Endothelial cell (in vitro differentiated cells): ENCODE data around the gene ERLIN1. TPM values are rescaled to one million over a fixed set of nuclear protein-coding genes. Genes with fewer than 3 reads are reported as not detected.

Source experiments
- DNase-seq: peaks from one replicate; pipeline ENCODE4 v3.0.0; 2021; ENCODE audit warnings: low spot score
- H3K27ac Mint-ChIP-seq: one replicate; pipeline ENCODE4 v1.8.0; 2021; ENCODE audit warnings: mixed read lengths, inconsistent platforms; ENCODE audit not compliant: unreplicated experiment
- H3K27me3 Mint-ChIP-seq: one replicate; pipeline ENCODE4 v1.8.0; 2021; ENCODE audit warnings: mild to moderate bottlenecking, moderate library complexity, mixed read lengths, inconsistent platforms; ENCODE audit not compliant: unreplicated experiment
- H3K36me3 Mint-ChIP-seq: one replicate; pipeline ENCODE4 v1.8.0; 2021; ENCODE audit warnings: mild to moderate bottlenecking, low read depth, mixed read lengths, inconsistent platforms; ENCODE audit not compliant: unreplicated experiment
- H3K4me1 Mint-ChIP-seq: one replicate; pipeline ENCODE4 v1.8.0; 2021; ENCODE audit warnings: mild to moderate bottlenecking, mixed read lengths, inconsistent platforms; ENCODE audit not compliant: unreplicated experiment
- H3K4me3 Mint-ChIP-seq: one replicate; pipeline ENCODE4 v1.8.0; 2021; ENCODE audit warnings: mild to moderate bottlenecking, mixed read lengths, inconsistent platforms; ENCODE audit not compliant: unreplicated experiment
- H3K9me3 Mint-ChIP-seq: one replicate; pipeline ENCODE4 v1.8.0; 2021; ENCODE audit warnings: mixed read lengths, inconsistent platforms; ENCODE audit not compliant: unreplicated experiment
- long read RNA-seq: library from polyadenylated mRNA; unstranded; transcript quantifications from one replicate; pipeline ENCODE4 v2.0.0, GENCODE V29; 2020; ENCODE audit not compliant: unreplicated experiment
- total RNA-seq: library from RNA; stranded (reverse); fragmentation: NEBNext Ultra II Directional; extraction: Animal tissue kit (Norgen Biotek cat#: 25700); gene quantifications from one replicate; pipeline ENCODE4 v1.2.1, GENCODE V29; 2021; ENCODE audit not compliant: unreplicated experiment
- TF ChIP-seq, protein P1 (sequence below): fragments of 200-600 bp; sonication (generic); IDR thresholded peaks from one replicate; pipeline ENCODE4 v1.5.0; 2021; ENCODE audit warnings: antibody characterized with exemption; ENCODE audit not compliant: unreplicated experiment

The ERLIN1 gene
- total RNA-seq: 30.4 TPM
- long read RNA-seq, full-length matches to known transcripts: 17 of 19 reads
- long read RNA-seq, partial matches to known transcripts: 0 of 19 reads
- long read RNA-seq, other reads (novel, unspliced or antisense): 2 of 19 reads

DNA sequence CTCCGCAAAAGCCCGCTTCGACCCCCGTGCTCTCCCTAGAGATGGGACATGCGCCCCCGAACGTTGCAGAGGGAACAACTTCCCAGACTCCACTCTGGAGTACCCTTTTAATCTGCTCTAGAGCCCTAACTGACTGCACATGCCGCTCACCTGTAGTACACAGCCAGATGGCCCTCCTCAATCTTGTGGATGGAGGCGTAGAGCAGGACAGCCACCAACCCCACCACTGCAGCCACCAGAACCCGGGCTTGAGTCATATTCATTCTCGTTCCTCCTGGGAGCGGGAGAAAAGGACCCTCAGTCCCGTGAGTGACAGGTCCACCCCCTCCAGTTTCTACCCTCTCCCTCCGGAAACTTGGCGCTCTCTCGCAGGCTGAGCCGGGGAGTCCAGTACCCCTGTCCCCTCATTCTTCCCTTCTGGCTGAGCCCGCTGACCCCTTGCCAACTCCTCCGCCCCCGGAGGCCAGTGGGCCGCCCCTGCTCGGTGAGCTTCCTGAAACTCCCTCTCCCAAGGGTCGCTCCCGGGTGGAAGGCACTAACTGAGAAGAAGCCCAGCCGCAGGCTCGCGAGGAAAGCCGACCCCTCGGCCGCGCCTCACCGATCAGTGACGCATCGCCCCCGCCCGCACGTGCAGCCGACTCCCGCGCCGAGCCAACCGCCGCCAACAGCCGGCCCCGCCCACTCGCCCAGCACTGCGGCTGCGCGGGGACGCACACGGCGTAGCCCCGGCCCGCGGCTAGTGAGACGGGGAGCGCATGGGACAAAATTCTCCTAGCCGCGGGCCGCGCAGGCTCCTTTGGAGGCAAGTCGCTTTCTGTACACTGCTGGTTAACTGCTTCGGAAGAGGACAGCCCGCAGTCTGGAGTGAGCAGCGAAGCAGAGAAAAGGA lies at the start of gene ERLIN1:
ERLIN1 (minus strand) TSS at position 666 of the 889 bp plus-strand sequence; CDS start at position 263, 403 bp downstream.
- TF ChIP-seq, protein P1, sequence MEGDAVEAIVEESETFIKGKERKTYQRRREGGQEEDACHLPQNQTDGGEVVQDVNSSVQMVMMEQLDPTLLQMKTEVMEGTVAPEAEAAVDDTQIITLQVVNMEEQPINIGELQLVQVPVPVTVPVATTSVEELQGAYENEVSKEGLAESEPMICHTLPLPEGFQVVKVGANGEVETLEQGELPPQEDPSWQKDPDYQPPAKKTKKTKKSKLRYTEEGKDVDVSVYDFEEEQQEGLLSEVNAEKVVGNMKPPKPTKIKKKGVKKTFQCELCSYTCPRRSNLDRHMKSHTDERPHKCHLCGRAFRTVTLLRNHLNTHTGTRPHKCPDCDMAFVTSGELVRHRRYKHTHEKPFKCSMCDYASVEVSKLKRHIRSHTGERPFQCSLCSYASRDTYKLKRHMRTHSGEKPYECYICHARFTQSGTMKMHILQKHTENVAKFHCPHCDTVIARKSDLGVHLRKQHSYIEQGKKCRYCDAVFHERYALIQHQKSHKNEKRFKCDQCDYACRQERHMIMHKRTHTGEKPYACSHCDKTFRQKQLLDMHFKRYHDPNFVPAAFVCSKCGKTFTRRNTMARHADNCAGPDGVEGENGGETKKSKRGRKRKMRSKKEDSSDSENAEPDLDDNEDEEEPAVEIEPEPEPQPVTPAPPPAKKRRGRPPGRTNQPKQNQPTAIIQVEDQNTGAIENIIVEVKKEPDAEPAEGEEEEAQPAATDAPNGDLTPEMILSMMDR: no peak
- peaks cover 27% of the 10 kb centered on the region for H3K4me1 Mint-ChIP-seq

DNA sequence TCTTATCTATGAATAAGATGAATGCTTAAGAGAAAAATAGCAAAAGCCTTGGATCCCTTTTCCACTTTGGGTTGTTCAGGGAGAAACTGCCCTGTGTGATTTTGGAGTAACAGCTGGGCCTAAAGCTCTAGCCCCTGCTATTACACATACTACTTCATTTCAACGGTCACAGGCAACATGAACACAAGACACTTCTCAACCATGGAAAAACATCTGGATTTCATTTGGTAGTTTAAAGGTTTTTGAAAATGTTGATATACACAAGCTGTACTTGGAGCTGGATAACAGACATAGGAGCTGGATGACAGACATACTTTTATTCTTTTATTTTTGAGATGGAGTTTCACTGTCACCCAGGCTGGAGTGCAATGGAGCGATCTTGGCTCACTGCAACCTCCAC lies 46.3 kb upstream of the ERLIN1 start:
- H3K9me3 Mint-ChIP-seq: no peaks in the 10 kb centered on the region
- peaks cover 14% of the 10 kb centered on the region for H3K36me3 Mint-ChIP-seq
- peaks cover 18% of the 10 kb centered on the region for H3K4me1 Mint-ChIP-seq
- no peak overlapping the region for H3K4me3 Mint-ChIP-seq
- DNase-seq: no peak
- H3K27ac Mint-ChIP-seq: no peak overlapping the region
- TF ChIP-seq, protein P1: no peak
- peaks cover 3% of the 10 kb centered on the region for H3K27me3 Mint-ChIP-seq

More for the DNA sequence above, at the start of gene ERLIN1:
- H3K27ac Mint-ChIP-seq: peak within 1 kb of the TSS; percentile 90
- H3K9me3 Mint-ChIP-seq: no peaks in the 10 kb centered on the region
- H3K36me3 Mint-ChIP-seq: peaks cover 1% of the 10 kb centered on the region
- no peaks in the 10 kb centered on the region for H3K27me3 Mint-ChIP-seq
- peak; percentile 97 for DNase-seq
- H3K4me3 Mint-ChIP-seq: peak within 1 kb of the TSS; percentile 100

DNA sequence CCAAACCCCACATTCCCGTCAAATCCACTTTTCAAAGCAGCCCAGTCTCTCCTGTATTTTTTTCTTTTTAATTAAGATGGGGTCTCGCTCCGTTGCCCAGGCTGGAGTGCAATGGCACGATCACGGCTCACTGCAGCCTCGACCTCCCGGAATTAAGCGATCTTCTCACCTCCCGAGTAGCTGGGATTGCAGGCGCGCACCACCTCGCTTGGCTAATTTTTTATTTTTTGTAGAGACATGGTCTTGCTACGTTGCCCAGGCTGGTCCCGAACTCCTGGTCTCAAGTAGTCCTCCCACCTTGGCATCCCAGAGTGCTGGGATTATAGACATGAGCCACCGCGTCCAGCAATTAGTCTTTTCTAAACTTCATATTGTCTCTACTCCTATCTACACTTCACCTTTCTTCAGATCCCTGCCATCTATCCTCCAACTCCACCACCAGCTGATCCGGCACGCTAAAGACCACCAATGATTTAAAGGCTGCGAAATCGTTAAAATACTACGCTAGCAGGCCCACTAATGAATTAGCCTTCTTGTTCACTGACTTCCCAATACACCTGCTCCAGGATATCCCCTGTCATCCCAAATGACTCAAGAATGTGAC lies 44.1 kb upstream of the ERLIN1 start:
- H3K4me3 Mint-ChIP-seq: peak overlapping the region; percentile 97
- H3K36me3 Mint-ChIP-seq: peaks cover 17% of the 10 kb centered on the region
- peaks cover 3% of the 10 kb centered on the region for H3K27me3 Mint-ChIP-seq
- H3K27ac Mint-ChIP-seq: peak overlapping the region; percentile 91
- no peaks in the 10 kb centered on the region for H3K9me3 Mint-ChIP-seq
- H3K4me1 Mint-ChIP-seq: peaks cover 18% of the 10 kb centered on the region
- no peak for DNase-seq
- TF ChIP-seq, protein P1: no peak

DNA sequence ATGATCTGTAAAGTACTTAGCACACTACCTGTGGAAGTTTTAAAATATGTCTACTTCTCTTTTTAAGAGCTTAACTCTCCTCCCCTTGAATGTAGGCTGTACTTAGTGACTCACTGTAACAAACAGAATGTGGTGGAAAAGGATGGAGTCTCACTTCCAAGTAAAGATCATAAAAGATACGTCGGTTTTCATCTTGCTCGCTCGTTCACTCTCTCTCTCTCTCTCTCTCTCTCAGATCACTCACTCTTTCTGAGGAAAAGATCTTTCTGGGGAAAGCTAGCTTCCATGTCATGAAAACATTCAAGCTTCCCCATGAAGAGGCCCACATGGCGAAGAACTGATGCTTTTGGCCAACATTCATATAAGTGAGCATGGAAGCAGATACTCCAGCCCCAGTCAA lies 38.0 kb upstream of the ERLIN1 start:
- H3K36me3 Mint-ChIP-seq: peaks cover 8% of the 10 kb centered on the region
- H3K9me3 Mint-ChIP-seq: no peaks in the 10 kb centered on the region
- TF ChIP-seq, protein P1: no peak
- H3K4me3 Mint-ChIP-seq: no peak overlapping the region
- no peaks in the 10 kb centered on the region for H3K27me3 Mint-ChIP-seq
- peaks cover 3% of the 10 kb centered on the region for H3K4me1 Mint-ChIP-seq
- H3K27ac Mint-ChIP-seq: no peak overlapping the region
- no peak for DNase-seq
